ENCODE results near the gene SEMA6B.

SEMA6B gene

DNA sequence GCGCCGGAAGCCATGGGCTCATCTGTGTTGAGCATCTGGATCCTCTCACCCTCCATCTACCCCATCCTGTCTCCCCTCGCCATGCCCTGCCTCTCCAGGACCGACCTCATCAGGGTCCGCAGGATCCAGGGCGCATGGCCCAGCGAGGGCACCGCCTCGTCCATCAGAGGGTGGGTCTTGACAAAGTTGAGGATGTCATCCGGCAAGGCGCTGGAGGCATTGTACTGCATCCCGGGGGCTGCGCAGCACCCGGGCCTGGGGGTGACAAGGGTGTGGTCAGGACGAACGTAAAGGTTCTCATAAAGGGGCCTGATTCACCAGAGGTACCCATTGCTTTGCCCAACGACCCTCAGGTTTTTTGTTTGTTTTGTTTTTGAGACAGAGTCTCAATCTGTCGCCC lies 9.5 kb downstream of the SEMA6B start:
- Histone ChIP-seq H3K27ac (no peak overlapping the region), H2AFZ (ENCODE audit: low read depth) (no peak overlapping the region), H3K4me1 (ENCODE audit: low read depth, poor library complexity, severe bottlenecking) (no peaks in the 10 kb centered on the region), H4K20me1 (ENCODE audit: insufficient read depth) (no peaks in the 10 kb centered on the region), H3K36me3 (ENCODE audit: insufficient read depth) (no peaks in the 10 kb centered on the region), H3K9ac (no peak overlapping the region), H3K4me3 (IDR thresholded peaks at IDR 0.05; ENCODE audit: insufficient read depth, low read depth, low read length) (no peak overlapping the region), H3K4me2 (no peak overlapping the region), H3K79me2 (ENCODE audit: insufficient read depth, low read depth) (no peaks in the 10 kb centered on the region), H3K27me3 (ENCODE audit: insufficient read depth, low read depth) (peaks cover 58% of the 10 kb centered on the region)
- TF ChIP-seq, protein P1, sequence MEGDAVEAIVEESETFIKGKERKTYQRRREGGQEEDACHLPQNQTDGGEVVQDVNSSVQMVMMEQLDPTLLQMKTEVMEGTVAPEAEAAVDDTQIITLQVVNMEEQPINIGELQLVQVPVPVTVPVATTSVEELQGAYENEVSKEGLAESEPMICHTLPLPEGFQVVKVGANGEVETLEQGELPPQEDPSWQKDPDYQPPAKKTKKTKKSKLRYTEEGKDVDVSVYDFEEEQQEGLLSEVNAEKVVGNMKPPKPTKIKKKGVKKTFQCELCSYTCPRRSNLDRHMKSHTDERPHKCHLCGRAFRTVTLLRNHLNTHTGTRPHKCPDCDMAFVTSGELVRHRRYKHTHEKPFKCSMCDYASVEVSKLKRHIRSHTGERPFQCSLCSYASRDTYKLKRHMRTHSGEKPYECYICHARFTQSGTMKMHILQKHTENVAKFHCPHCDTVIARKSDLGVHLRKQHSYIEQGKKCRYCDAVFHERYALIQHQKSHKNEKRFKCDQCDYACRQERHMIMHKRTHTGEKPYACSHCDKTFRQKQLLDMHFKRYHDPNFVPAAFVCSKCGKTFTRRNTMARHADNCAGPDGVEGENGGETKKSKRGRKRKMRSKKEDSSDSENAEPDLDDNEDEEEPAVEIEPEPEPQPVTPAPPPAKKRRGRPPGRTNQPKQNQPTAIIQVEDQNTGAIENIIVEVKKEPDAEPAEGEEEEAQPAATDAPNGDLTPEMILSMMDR (conservative IDR thresholded peaks at IDR 0.05; ENCODE audit: low read depth, low read length): no peak

DNA sequence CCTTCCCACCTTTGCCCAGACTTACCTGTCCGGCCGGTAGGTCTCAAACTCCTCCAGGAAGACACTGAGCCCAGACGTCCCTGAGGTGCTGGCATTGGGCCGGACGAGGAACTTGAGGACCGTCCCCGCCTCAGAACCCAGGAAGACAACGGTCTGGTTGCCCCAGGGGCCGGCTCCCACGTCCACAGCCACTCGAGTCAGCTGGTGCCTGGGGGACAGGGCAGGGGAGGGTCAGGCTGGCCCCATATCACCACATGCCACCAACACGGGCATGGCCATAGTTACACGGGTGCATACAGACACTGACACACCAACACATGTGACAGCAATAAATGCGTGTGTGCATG lies 11.3 kb downstream of the SEMA6B start:
- Histone ChIP-seq H3K36me3 (ENCODE audit: insufficient read depth) (no peaks in the 10 kb centered on the region), H3K4me2 (no peak overlapping the region), H3K9ac (no peak overlapping the region), H3K4me1 (ENCODE audit: low read depth, poor library complexity, severe bottlenecking) (no peaks in the 10 kb centered on the region), H3K79me2 (ENCODE audit: insufficient read depth, low read depth) (no peaks in the 10 kb centered on the region), H4K20me1 (ENCODE audit: insufficient read depth) (no peaks in the 10 kb centered on the region), H2AFZ (ENCODE audit: low read depth) (no peak overlapping the region), H3K27me3 (ENCODE audit: insufficient read depth, low read depth) (peaks cover 58% of the 10 kb centered on the region), H3K27ac (no peak overlapping the region), H3K4me3 (IDR thresholded peaks at IDR 0.05; ENCODE audit: insufficient read depth, low read depth, low read length) (no peak overlapping the region)
- TF ChIP-seq, protein P1 (conservative IDR thresholded peaks at IDR 0.05; ENCODE audit: low read depth, low read length): no peak

DNA sequence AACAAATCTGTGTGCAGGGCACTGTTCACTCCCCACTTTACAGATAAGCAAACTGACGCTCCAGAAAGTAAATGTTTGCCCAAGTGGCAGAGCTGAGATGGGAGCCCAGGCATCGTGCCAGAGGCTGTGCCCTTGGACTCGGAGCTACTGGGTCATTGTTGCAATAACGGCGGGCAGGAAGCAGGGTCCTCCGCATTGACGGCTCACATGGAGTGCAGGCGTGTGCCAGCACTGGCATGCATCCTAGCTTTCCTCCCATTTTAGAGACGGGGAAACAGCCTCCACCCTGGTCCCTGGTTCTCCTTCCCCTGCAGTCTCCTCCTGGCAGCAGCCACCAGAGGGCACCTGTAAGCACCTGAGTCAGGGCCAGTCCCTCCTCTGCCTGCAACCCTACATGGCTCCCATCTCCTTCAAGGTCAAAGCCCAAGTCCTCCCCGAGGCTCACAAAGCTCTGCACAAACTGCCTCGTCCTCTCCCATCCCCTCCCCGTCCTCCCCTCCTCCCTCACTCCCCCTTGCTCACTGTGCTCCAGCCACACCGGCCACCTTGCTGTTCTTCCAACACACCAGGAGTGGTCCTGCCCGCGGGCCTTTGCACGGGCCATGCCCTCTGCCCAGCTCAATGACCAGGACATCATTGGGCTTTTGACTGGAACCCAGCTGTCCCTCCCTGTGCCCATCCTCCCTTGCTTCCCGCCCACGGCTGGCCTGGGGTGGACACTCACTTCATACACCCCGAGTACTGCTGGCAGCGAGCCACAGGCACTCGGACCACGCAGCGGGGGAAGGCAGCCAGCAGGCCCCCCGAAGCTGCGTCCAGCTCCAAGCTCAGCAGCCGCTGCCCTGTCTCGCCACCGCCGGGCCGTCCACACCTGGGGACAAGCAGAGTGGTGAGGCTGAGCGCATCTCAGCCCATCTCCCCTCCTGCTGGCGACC lies 11.9 kb downstream of the SEMA6B start:
- Histone ChIP-seq H3K36me3 (ENCODE audit: insufficient read depth) (no peaks in the 10 kb centered on the region), H3K27me3 (ENCODE audit: insufficient read depth, low read depth) (peaks cover 54% of the 10 kb centered on the region)

GRCh38 chr19:4543842-4544647 lies 15.4 kb downstream of the SEMA6B start:
- H3K9ac ChIP-seq: no peak overlapping the region
- no peaks in the 10 kb centered on the region for H4K20me1 ChIP-seq (ENCODE audit: insufficient read depth)
- no peak overlapping the region for H2AFZ ChIP-seq (ENCODE audit: low read depth)
- H3K79me2 ChIP-seq (ENCODE audit: insufficient read depth, low read depth): no peaks in the 10 kb centered on the region
- peaks cover 16% of the 10 kb centered on the region for H3K4me1 ChIP-seq (ENCODE audit: low read depth, poor library complexity, severe bottlenecking)
- H3K27me3 ChIP-seq (ENCODE audit: insufficient read depth, low read depth): peaks cover 45% of the 10 kb centered on the region
- no peak overlapping the region for H3K4me2 ChIP-seq
- H3K27ac ChIP-seq: no peak overlapping the region
- TF ChIP-seq, protein P1 (conservative IDR thresholded peaks at IDR 0.05; ENCODE audit: low read depth, low read length): no peak
- no peaks in the 10 kb centered on the region for H3K36me3 ChIP-seq (ENCODE audit: insufficient read depth)
- H3K4me3 ChIP-seq (IDR thresholded peaks at IDR 0.05; ENCODE audit: insufficient read depth, low read depth, low read length): no peak overlapping the region

More for the DNA sequence above, 11.9 kb downstream of the SEMA6B start:
- Histone ChIP-seq H3K9ac (no peak overlapping the region), H3K4me3 (IDR thresholded peaks at IDR 0.05; ENCODE audit: insufficient read depth, low read depth, low read length) (no peak overlapping the region), H3K27ac (no peak overlapping the region), H3K79me2 (ENCODE audit: insufficient read depth, low read depth) (no peaks in the 10 kb centered on the region), H4K20me1 (ENCODE audit: insufficient read depth) (no peaks in the 10 kb centered on the region), H2AFZ (ENCODE audit: low read depth) (no peak overlapping the region), H3K4me2 (no peak overlapping the region), H3K4me1 (ENCODE audit: low read depth, poor library complexity, severe bottlenecking) (peaks cover 4% of the 10 kb centered on the region)
- TF ChIP-seq, protein P1 (conservative IDR thresholded peaks at IDR 0.05; ENCODE audit: low read depth, low read length): peak; percentile 44
